Activated CD8-positive, alpha-beta T cell treated with anti-CD3 and anti-CD28 coated beads, Interleukin-2, amount 10 ng/mL, durations not matched to agents 7 days and 5 days (primary cell): Measurements from ENCODE around the gene MEOX2. TPM values are rescaled to one million over a fixed set of nuclear protein-coding genes. Genes with fewer than 3 reads are reported as not detected.

Source experiments
- ATAC-seq: fragments of 150-1000 bp; cut with Tn5 transposase; one replicate; pipeline ENCODE4 v1.10.0; 2021; ENCODE audit warnings: moderate library complexity
- CTCF ChIA-PET: fragments of 350-600 bp; sonication (Branson Sonifier 250); formaldehyde crosslinking; loops from one replicate; lab custom pipeline; 2021; ENCODE audit warnings: antibody characterized with exemption; lab: Charles Lee
- POLR2A ChIA-PET: fragments of 350-600 bp; sonication (Branson Sonifier 250); formaldehyde crosslinking; loops from one replicate; lab custom pipeline; 2021; ENCODE audit warnings: antibody characterized with exemption; lab: Charles Lee
- DNase-seq: peaks from one replicate; pipeline ENCODE4 v3.0.0-alpha.2; 2020
- H3K27ac Mint-ChIP-seq: one replicate; pipeline ENCODE4 v1.8.0; 2021; ENCODE audit warnings: mild to moderate bottlenecking, mixed read lengths
- H3K27me3 Mint-ChIP-seq: one replicate; pipeline ENCODE4 v1.8.0; 2021; ENCODE audit warnings: low read depth, mixed read lengths
- H3K36me3 Mint-ChIP-seq: one replicate; pipeline ENCODE4 v1.8.0; 2021; ENCODE audit warnings: low read depth, mixed read lengths
- H3K4me1 Mint-ChIP-seq: one replicate; pipeline ENCODE4 v1.8.0; 2021; ENCODE audit warnings: low read depth, mixed read lengths
- H3K4me3 Mint-ChIP-seq: one replicate; pipeline ENCODE4 v1.8.0; 2021; ENCODE audit warnings: mild to moderate bottlenecking, mixed read lengths
- H3K9me3 Mint-ChIP-seq: one replicate; pipeline ENCODE4 v1.8.0; 2022; ENCODE audit warnings: mixed read lengths; ENCODE audit not compliant: insufficient read depth
- total RNA-seq, 2 experiments: library from RNA; stranded (reverse); gene quantifications; one replicate each; pipeline ENCODE4 v1.2.3, GENCODE V29; 2021

The MEOX2 gene
- total RNA-seq, 2 experiments from 2014 or later = not detected

GRCh38 chr7:15604166-15604565 lies 82.3 kb downstream of the MEOX2 start:
- ChIA-PET POLR2A (no interaction called here), CTCF (no interaction called here)
- Mint-ChIP-seq H3K27ac (no peak overlapping the region), H3K36me3 (no peaks in the 10 kb centered on the region), H3K4me3 (no peak overlapping the region), H3K27me3 (no peaks in the 10 kb centered on the region), H3K4me1 (no peaks in the 10 kb centered on the region), H3K9me3 (peaks cover 5% of the 10 kb centered on the region)
- no peak for ATAC-seq
- DNase-seq = no peak

GRCh38 chr7:15603124-15603523 lies 83.4 kb downstream of the MEOX2 start:
- H3K27ac Mint-ChIP-seq = no peak overlapping the region
- no peaks in the 10 kb centered on the region for H3K36me3 Mint-ChIP-seq
- H3K4me3 Mint-ChIP-seq = no peak overlapping the region
- no peaks in the 10 kb centered on the region for H3K27me3 Mint-ChIP-seq
- POLR2A ChIA-PET = no interaction called here
- ATAC-seq (no peak), DNase-seq (no peak)
- H3K4me1 Mint-ChIP-seq = no peaks in the 10 kb centered on the region
- CTCF ChIA-PET = no interaction called here
- peaks cover 5% of the 10 kb centered on the region for H3K9me3 Mint-ChIP-seq

- H3K36me3 Mint-ChIP-seq = no peaks in the 10 kb centered on the region
- H3K27ac Mint-ChIP-seq = no peak overlapping the region
- DNase-seq (no peak), ATAC-seq (no peak)
- no peaks in the 10 kb centered on the region for H3K4me1 Mint-ChIP-seq
- POLR2A ChIA-PET = no interaction called here
- CTCF ChIA-PET = no interaction called here
- H3K9me3 Mint-ChIP-seq = peaks cover 5% of the 10 kb centered on the region
- no peaks in the 10 kb centered on the region for H3K27me3 Mint-ChIP-seq
- no peak overlapping the region for H3K4me3 Mint-ChIP-seq
These were observed 84.2 kb downstream of the MEOX2 start for GRCh38 chr7:15602236-15602635.

GRCh38 chr7:15601175-15601574 lies 85.3 kb downstream of the MEOX2 start:
- H3K4me1 Mint-ChIP-seq = no peaks in the 10 kb centered on the region
- no peaks in the 10 kb centered on the region for H3K27me3 Mint-ChIP-seq
- H3K27ac Mint-ChIP-seq = no peak overlapping the region
- no peak overlapping the region for H3K4me3 Mint-ChIP-seq
- no peak for ATAC-seq
- CTCF ChIA-PET = no interaction called here
- POLR2A ChIA-PET = no interaction called here
- peaks cover 5% of the 10 kb centered on the region for H3K9me3 Mint-ChIP-seq
- DNase-seq = no peak
- no peaks in the 10 kb centered on the region for H3K36me3 Mint-ChIP-seq

- no peak for DNase-seq
- POLR2A ChIA-PET = no interaction called here
- no peaks in the 10 kb centered on the region for H3K27me3 Mint-ChIP-seq
- H3K27ac Mint-ChIP-seq = no peak overlapping the region
- H3K4me1 Mint-ChIP-seq = no peaks in the 10 kb centered on the region
- no peak for ATAC-seq
- peaks cover 5% of the 10 kb centered on the region for H3K9me3 Mint-ChIP-seq
- CTCF ChIA-PET = no interaction called here
- no peak overlapping the region for H3K4me3 Mint-ChIP-seq
- H3K36me3 Mint-ChIP-seq = no peaks in the 10 kb centered on the region
These were observed 86.2 kb downstream of the MEOX2 start for GRCh38 chr7:15600298-15600697.

GRCh38 chr7:15594461-15594860 lies 92.0 kb downstream of the MEOX2 start:
- CTCF ChIA-PET = no interaction called here
- no peaks in the 10 kb centered on the region for H3K9me3 Mint-ChIP-seq
- POLR2A ChIA-PET = no interaction called here
- DNase-seq (no peak), ATAC-seq (no peak)
- H3K4me3 Mint-ChIP-seq = no peak overlapping the region
- no peak overlapping the region for H3K27ac Mint-ChIP-seq
- H3K4me1 Mint-ChIP-seq = no peaks in the 10 kb centered on the region
- H3K36me3 Mint-ChIP-seq = no peaks in the 10 kb centered on the region
- H3K27me3 Mint-ChIP-seq = no peaks in the 10 kb centered on the region

- Mint-ChIP-seq H3K4me1 (no peaks in the 10 kb centered on the region), H3K4me3 (no peak overlapping the region), H3K9me3 (peaks cover 5% of the 10 kb centered on the region), H3K27ac (no peak overlapping the region), H3K36me3 (no peaks in the 10 kb centered on the region), H3K27me3 (no peaks in the 10 kb centered on the region)
- ChIA-PET POLR2A (no interaction called here), CTCF (no interaction called here)
- no peak for DNase-seq
- ATAC-seq = no peak
These were observed 93.1 kb downstream of the MEOX2 start for GRCh38 chr7:15593382-15593781.

- Mint-ChIP-seq H3K4me3 (no peak overlapping the region), H3K4me1 (no peaks in the 10 kb centered on the region), H3K27ac (no peak overlapping the region), H3K9me3 (peaks cover 13% of the 10 kb centered on the region), H3K36me3 (no peaks in the 10 kb centered on the region), H3K27me3 (no peaks in the 10 kb centered on the region)
- ATAC-seq = no peak
- ChIA-PET CTCF (no interaction called here), POLR2A (no interaction called here)
- no peak for DNase-seq
These were observed 100.2 kb downstream of the MEOX2 start for GRCh38 chr7:15586266-15586665.

GRCh38 chr7:15584575-15584974 lies 101.9 kb downstream of the MEOX2 start:
- Mint-ChIP-seq H3K36me3 (no peaks in the 10 kb centered on the region), H3K27ac (no peak overlapping the region), H3K4me1 (no peaks in the 10 kb centered on the region), H3K9me3 (peaks cover 13% of the 10 kb centered on the region), H3K4me3 (no peak overlapping the region), H3K27me3 (no peaks in the 10 kb centered on the region)
- DNase-seq (no peak), ATAC-seq (no peak)
- ChIA-PET POLR2A (no interaction called here), CTCF (no interaction called here)

GRCh38 chr7:15582773-15583172 lies 103.7 kb downstream of the MEOX2 start:
- no peaks in the 10 kb centered on the region for H3K4me1 Mint-ChIP-seq
- no peak for ATAC-seq

GRCh38 chr7:15581352-15581951 lies 105.0 kb downstream of the MEOX2 start:
- no peaks in the 10 kb centered on the region for H3K4me1 Mint-ChIP-seq
- no peak for ATAC-seq
- CTCF ChIA-PET = no interaction called here
- no peaks in the 10 kb centered on the region for H3K27me3 Mint-ChIP-seq
- POLR2A ChIA-PET = no interaction called here
- H3K36me3 Mint-ChIP-seq = no peaks in the 10 kb centered on the region
- no peak overlapping the region for H3K27ac Mint-ChIP-seq
- H3K9me3 Mint-ChIP-seq = peaks cover under 1% of the 10 kb centered on the region
- DNase-seq = no peak
- H3K4me3 Mint-ChIP-seq = no peak overlapping the region

More at GRCh38 chr7:15582773-15583172, 103.7 kb downstream of the MEOX2 start:
- ChIA-PET POLR2A (no interaction called here), CTCF (no interaction called here)
- Mint-ChIP-seq H3K9me3 (peaks cover 3% of the 10 kb centered on the region), H3K36me3 (no peaks in the 10 kb centered on the region), H3K4me3 (no peak overlapping the region), H3K27me3 (no peaks in the 10 kb centered on the region), H3K27ac (no peak overlapping the region)
- no peak for DNase-seq

GRCh38 chr7:15580604-15581351 lies 105.7 kb downstream of the MEOX2 start:
- Mint-ChIP-seq H3K27me3 (no peaks in the 10 kb centered on the region), H3K9me3 (no peaks in the 10 kb centered on the region), H3K4me1 (no peaks in the 10 kb centered on the region), H3K36me3 (no peaks in the 10 kb centered on the region), H3K4me3 (no peak overlapping the region), H3K27ac (no peak overlapping the region)
- DNase-seq (no peak), ATAC-seq (no peak)
- POLR2A ChIA-PET = no interaction called here
- CTCF ChIA-PET = no interaction called here
